ENCODE measurements around the gene BUB3. TPM values are rescaled to one million over a fixed set of nuclear protein-coding genes. Genes with fewer than 3 reads are reported as not detected.

The BUB3 gene
- total RNA-seq, 1 experiment from 2014 or later = 129 TPM

DNA sequence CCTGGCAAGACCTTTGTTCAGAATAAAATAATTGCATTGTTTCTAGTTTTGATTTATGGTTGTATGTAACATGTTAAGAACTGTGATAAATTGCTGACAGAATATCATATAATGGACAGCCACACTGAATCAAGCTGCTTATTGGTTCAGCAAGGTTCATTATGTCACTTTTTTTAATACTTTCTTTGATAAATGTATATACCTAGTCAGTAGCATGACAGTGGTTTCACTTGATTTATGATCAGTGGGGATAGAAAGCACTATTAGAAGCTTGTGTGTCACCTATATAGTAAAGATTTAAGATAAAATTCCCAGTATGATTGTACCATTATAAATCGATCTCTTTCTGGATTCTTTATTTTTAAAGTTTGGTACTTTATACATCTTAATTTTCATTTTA lies 4.5 kb downstream of the BUB3 start:
- CTCF ChIA-PET = no interaction called here
- no TSS peak for BruUV-seq (replicated peaks)
- Histone ChIP-seq H3K4me3 (ENCODE audit: low read depth, low read length) (no peak overlapping the region), H3K9me3 (no peaks in the 10 kb centered on the region), H3K36me3 (ENCODE audit: control insufficient read depth, insufficient read depth, low read length) (peaks cover 2% of the 10 kb centered on the region), H3K27me3 (replicated peaks; ENCODE audit: control insufficient read depth, insufficient read depth, low read length) (no peaks in the 10 kb centered on the region), H3K4me1 (peaks cover 19% of the 10 kb centered on the region)
- POLR2A ChIA-PET = no interaction called here
- intact Hi-C loops (cut with micrococcal nuclease; ENCODE audit: unreplicated experiment) = no loop called here
- H3K27me3 Mint-ChIP-seq (ENCODE audit: insufficient read depth, unreplicated experiment) = no peaks in the 10 kb centered on the region
- DNase-seq = no peak
- peaks cover 17% of the 10 kb centered on the region for H3K4me1 Mint-ChIP-seq (ENCODE audit: low read depth, unreplicated experiment)
- H3K27ac Mint-ChIP-seq (ENCODE audit: unreplicated experiment) = no peak overlapping the region
- TF ChIP-seq CTCF (IDR thresholded peaks at IDR 0.05; ENCODE audit: insufficient read depth in 1 of 2, low read depth in 1 of 2, low read length in 1 of 2, severe bottlenecking in 1 of 2, unreplicated experiment in 1 of 2) = no peak
- H3K9me3 Mint-ChIP-seq (ENCODE audit: unreplicated experiment) = no peaks in the 10 kb centered on the region
- peaks cover 96% of the 10 kb centered on the region for H3K36me3 Mint-ChIP-seq (ENCODE audit: insufficient read depth, unreplicated experiment)
- no peak overlapping the region for H3K4me3 Mint-ChIP-seq (ENCODE audit: unreplicated experiment)

DNA sequence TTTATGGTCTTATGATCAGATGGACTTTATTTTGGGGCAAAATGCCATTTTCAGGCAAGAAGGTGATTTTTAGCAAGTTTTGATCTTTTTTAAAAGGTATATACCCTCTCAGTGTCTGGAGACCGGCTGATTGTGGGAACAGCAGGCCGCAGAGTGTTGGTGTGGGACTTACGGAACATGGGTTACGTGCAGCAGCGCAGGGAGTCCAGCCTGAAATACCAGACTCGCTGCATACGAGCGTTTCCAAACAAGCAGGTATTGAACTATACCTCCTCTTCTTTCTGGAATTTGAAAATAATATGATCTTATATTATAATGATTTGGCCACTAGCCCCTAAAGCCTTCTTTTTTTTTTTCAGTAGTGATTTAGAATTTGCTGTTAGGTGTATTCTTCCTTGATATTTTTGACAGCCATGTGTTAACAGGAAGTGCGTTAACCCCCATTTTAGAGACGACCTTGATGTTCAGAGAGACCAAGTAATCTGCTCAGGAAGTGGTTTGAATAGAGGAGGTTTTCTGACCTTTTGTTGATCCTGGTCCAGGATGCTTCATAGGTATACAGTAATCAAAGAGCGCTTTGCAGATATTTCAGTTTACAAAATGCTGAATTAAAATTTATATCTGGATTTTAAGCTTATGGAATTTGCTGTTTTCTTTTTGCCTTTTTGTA lies 6.2 kb downstream of the BUB3 start:
- Histone ChIP-seq H3K4me1 (peaks cover 15% of the 10 kb centered on the region), H3K36me3 (ENCODE audit: control insufficient read depth, insufficient read depth, low read length) (peaks cover 3% of the 10 kb centered on the region), H3K4me3 (ENCODE audit: low read depth, low read length) (no peak overlapping the region), H3K9me3 (no peaks in the 10 kb centered on the region), H3K27me3 (replicated peaks; ENCODE audit: control insufficient read depth, insufficient read depth, low read length) (no peaks in the 10 kb centered on the region)
- POLR2A ChIA-PET = no interaction called here
- intact Hi-C loops (cut with micrococcal nuclease; ENCODE audit: unreplicated experiment) = no loop called here
- Mint-ChIP-seq H3K36me3 (ENCODE audit: insufficient read depth, unreplicated experiment) (peaks cover 92% of the 10 kb centered on the region), H3K27ac (ENCODE audit: unreplicated experiment) (no peak overlapping the region), H3K27me3 (ENCODE audit: insufficient read depth, unreplicated experiment) (no peaks in the 10 kb centered on the region), H3K4me3 (ENCODE audit: unreplicated experiment) (no peak overlapping the region), H3K4me1 (ENCODE audit: low read depth, unreplicated experiment) (peaks cover 17% of the 10 kb centered on the region), H3K9me3 (ENCODE audit: unreplicated experiment) (no peaks in the 10 kb centered on the region)
- BruUV-seq (replicated peaks) = no TSS peak
- CTCF ChIA-PET = no interaction called here
- TF ChIP-seq CTCF (IDR thresholded peaks at IDR 0.05; ENCODE audit: insufficient read depth in 1 of 2, low read depth in 1 of 2, low read length in 1 of 2, severe bottlenecking in 1 of 2, unreplicated experiment in 1 of 2) = no peak
- no peak for DNase-seq

DNA sequence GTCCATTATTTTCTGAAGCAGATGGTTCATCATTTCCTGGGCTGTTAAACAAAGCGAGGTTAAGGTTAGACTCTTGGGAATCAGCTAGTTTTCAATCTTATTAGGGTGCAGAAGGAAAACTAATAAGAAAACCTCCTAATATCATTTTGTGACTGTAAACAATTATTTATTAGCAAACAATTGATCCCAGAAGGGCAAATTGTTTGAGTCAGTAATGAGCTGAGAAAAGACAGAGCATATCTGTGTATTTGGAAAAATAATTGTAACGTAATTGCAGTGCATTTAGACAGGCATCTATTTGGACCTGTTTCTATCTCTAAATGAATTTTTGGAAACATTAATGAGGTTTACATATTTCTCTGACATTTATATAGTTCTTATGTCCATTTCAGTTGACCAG lies 10.1 kb downstream of the BUB3 start:
- H3K36me3 Mint-ChIP-seq (ENCODE audit: insufficient read depth, unreplicated experiment) = peaks cover 90% of the 10 kb centered on the region
- H3K9me3 ChIP-seq = no peaks in the 10 kb centered on the region
- H3K4me1 Mint-ChIP-seq (ENCODE audit: low read depth, unreplicated experiment) = no peaks in the 10 kb centered on the region
- peaks cover 3% of the 10 kb centered on the region for H3K36me3 ChIP-seq (ENCODE audit: control insufficient read depth, insufficient read depth, low read length)
- no peaks in the 10 kb centered on the region for H3K27me3 Mint-ChIP-seq (ENCODE audit: insufficient read depth, unreplicated experiment)
- H3K27me3 ChIP-seq (replicated peaks; ENCODE audit: control insufficient read depth, insufficient read depth, low read length) = no peaks in the 10 kb centered on the region
- H3K27ac Mint-ChIP-seq (ENCODE audit: unreplicated experiment) = no peak overlapping the region
- H3K4me1 ChIP-seq = no peaks in the 10 kb centered on the region
- BruUV-seq (replicated peaks) = no TSS peak
- no peak overlapping the region for H3K4me3 Mint-ChIP-seq (ENCODE audit: unreplicated experiment)
- ChIA-PET CTCF (no interaction called here), POLR2A (no interaction called here)
- no peak for DNase-seq
- H3K4me3 ChIP-seq (ENCODE audit: low read depth, low read length) = no peak overlapping the region
- H3K9me3 Mint-ChIP-seq (ENCODE audit: unreplicated experiment) = no peaks in the 10 kb centered on the region
- intact Hi-C loops (cut with micrococcal nuclease; ENCODE audit: unreplicated experiment) = no loop called here
- TF ChIP-seq CTCF (IDR thresholded peaks at IDR 0.05; ENCODE audit: insufficient read depth in 1 of 2, low read depth in 1 of 2, low read length in 1 of 2, severe bottlenecking in 1 of 2, unreplicated experiment in 1 of 2) = no peak
